HG03565 (cell line): ENCODE measurements around the gene RPS14.
"Not testable (repeated sequence)": the region's sequence is repeated elsewhere in the genome, so short reads cannot be mapped to it uniquely, and the experiment has no call there.

Source experiments
- ATAC-seq: cut with Tn5 transposase; IDR thresholded peaks from one replicate; pipeline ENCODE4 v1.9.1; 2021; ENCODE audit warnings: mild to moderate bottlenecking, moderate library complexity; ENCODE audit not compliant: unreplicated experiment

RPS14 gene

GRCh38 chr5:150419630-150420270 is 29.8 kb downstream of the RPS14 start:
- ATAC-seq: no peak

GRCh38 chr5:150413902-150414790 is 35.4 kb downstream of the RPS14 start:
- ATAC-seq: not testable (repeated sequence)

- no peak for ATAC-seq
Observed at GRCh38 chr5:150413176-150413901, 36.2 kb downstream of the RPS14 start.

GRCh38 chr5:150412319-150413175 is 37.0 kb downstream of the RPS14 start, which contains the start of gene CD74:
CD74 (minus strand) TSS chr5:150412910; CDS start chr5:150412749, 161 bp downstream.
- ATAC-seq: peak; percentile 59

GRCh38 chr5:150411245-150411979 is 38.1 kb downstream of the RPS14 start:
- no peak for ATAC-seq

- ATAC-seq: no peak
Observed at GRCh38 chr5:150410524-150411244, 38.9 kb downstream of the RPS14 start.

GRCh38 chr5:150409638-150410523 is 39.7 kb downstream of the RPS14 start:
- ATAC-seq: peak; percentile 27

- ATAC-seq: no peak
Observed at GRCh38 chr5:150408231-150408943, 41.2 kb downstream of the RPS14 start.

- ATAC-seq: no peak
Observed at GRCh38 chr5:150407096-150407720, 42.3 kb downstream of the RPS14 start.

- ATAC-seq: no peak
Observed at GRCh38 chr5:150406723-150407095, 42.8 kb downstream of the RPS14 start.

GRCh38 chr5:150406103-150406722 is 43.3 kb downstream of the RPS14 start:
- no peak for ATAC-seq

- no peak for ATAC-seq
Observed at GRCh38 chr5:150404941-150405816, 44.4 kb downstream of the RPS14 start.

GRCh38 chr5:150404535-150404934 is 45.0 kb downstream of the RPS14 start:
- no peak for ATAC-seq

- ATAC-seq: no peak
Observed at GRCh38 chr5:150404121-150404520, 45.4 kb downstream of the RPS14 start.

- ATAC-seq: no peak
Observed at GRCh38 chr5:150402901-150403342, 46.6 kb downstream of the RPS14 start.
